Measurements from ENCODE around the gene GH1. TPM values are rescaled to one million over a fixed set of nuclear protein-coding genes. Genes with fewer than 3 reads are reported as not detected.

GH1 gene
- total and polyA plus RNA-seq, 2 donors (not counting 1 experiment from before 2014, with no cell fraction given): 1.7 to 2.3 TPM

- H3K27me3 ChIP-seq (replicated peaks in 1 of 4; ENCODE audit: control extremely low read depth in 1 of 4, control insufficient read depth in 3 of 4, insufficient read depth in 4 of 4, low read length in 3 of 4): no peaks in the 10 kb centered on the region
- peak overlapping the region; percentile 20 for H3K4me2 ChIP-seq (replicated peaks; ENCODE audit: low read depth, low read length, poor library complexity, severe bottlenecking)
- no peak overlapping the region for H2AFZ ChIP-seq (ENCODE audit: insufficient read depth, low read depth, low read length, poor library complexity, severe bottlenecking)
- DNase-seq (no peak), ATAC-seq (ENCODE audit: low read depth) (no peak)
- no peaks in the 10 kb centered on the region for H4K20me1 ChIP-seq (ENCODE audit: control insufficient read depth, insufficient read depth, low read length, poor library complexity, severe bottlenecking)
- H3K27ac Mint-ChIP-seq: no peak overlapping the region
- H3K9me3 ChIP-seq (ENCODE audit: control extremely low read depth in 1 of 3, control insufficient read depth in 2 of 3, insufficient read depth in 1 of 3, low read length in 2 of 3): no peaks in the 10 kb centered on the region
- no peaks in the 10 kb centered on the region for H3K9me3 Mint-ChIP-seq (ENCODE audit: insufficient read depth)
- H3K4me1 ChIP-seq (ENCODE audit: control insufficient read depth in 2 of 2, insufficient read depth in 2 of 2, low read length in 2 of 2): peaks cover 40 to 81% of the 10 kb centered on the region in 2 donors
- POLR2A ChIA-PET: interaction anchor here (1.6 to 3.0 kb wide), 5 partner anchors 18 to 73 kb away, joined by 4 to 360 read pairs (median 45); partner anchors contain the start of genes CD79B, CSHL1, GH1 and ICAM2
- no peak overlapping the region for H3K4me3 Mint-ChIP-seq
- no peak for TF ChIP-seq CTCF (IDR thresholded peaks at IDR 0.05)
- H3K27me3 Mint-ChIP-seq: no peaks in the 10 kb centered on the region
- CTCF ChIA-PET: interaction anchor here (2.3 to 3.4 kb wide), 8 partner anchors 9 to 186 kb away, joined by 9 to 834 read pairs (median 22); partner anchors contain the start of genes CD79B, CSHL1, ERN1 and GH1
- H3K9ac ChIP-seq (ENCODE audit: low read length): no peak overlapping the region
- no peak overlapping the region for H3K27ac ChIP-seq (ENCODE audit: low read length in 2 of 2)
- peaks cover 46% of the 10 kb centered on the region for H3K4me1 Mint-ChIP-seq
- peaks cover 26% of the 10 kb centered on the region for H3K79me2 ChIP-seq (ENCODE audit: control insufficient read depth, insufficient read depth, low read length)
- no peaks in the 10 kb centered on the region for H3K36me3 ChIP-seq (replicated peaks in 1 of 2; ENCODE audit: control extremely low read depth in 1 of 2, control insufficient read depth in 1 of 2, extremely low read depth in 1 of 2, insufficient read depth in 2 of 2, low read length in 1 of 2)
- no peak overlapping the region for H3K4me3 ChIP-seq (ENCODE audit: control extremely low read depth in 1 of 5, extremely low read depth in 1 of 5, insufficient read depth in 1 of 5, low read depth in 2 of 5, low read length in 4 of 5)
- 90% methylated on average over 14 of the region's 18 CpGs for WGBS (ENCODE audit: insufficient coverage)
- intact Hi-C loops (cut with micrococcal nuclease): no loop called here
Observed at GRCh38 chr17:63947711-63948330, 29.2 kb upstream of the GH1 start.
